ENCODE measurements around the gene PPP1R3F. TPM values are rescaled to one million over a fixed set of nuclear protein-coding genes. Genes with fewer than 3 reads are reported as not detected.
A peak's percentile ranks its signal among the peaks of the same experiment; 100 is the strongest.

PPP1R3F gene
- total and polyA plus RNA-seq, 9 of the 15 experiments (the other 6 are each of a cell fraction or from before 2014, with no cell fraction given) = 0.03 to 0.91 (median 0.43) TPM; not detected in 1

GRCh38 chrX:49244207-49244606 lies 25.4 kb upstream of the PPP1R3F start (continued):
- TF ChIP-seq BCOR (IDR thresholded peaks at IDR 0.05) (peak; percentile 98), MEIS2 (IDR thresholded peaks at IDR 0.05; ENCODE audit: partially characterized antibody) (peak; percentile 94), ZNF75A (CRISPR knock-in tag; IDR thresholded peaks at IDR 0.05) (no peak), HMG20B (CRISPR knock-in tag; IDR thresholded peaks at IDR 0.05) (no peak), ZNF764 (CRISPR knock-in tag; IDR thresholded peaks at IDR 0.05; ENCODE audit: low read depth) (no peak), PYGO2 (tag; IDR thresholded peaks at IDR 0.05) (no peak), ZEB2 (IDR thresholded peaks at IDR 0.05) (peak; percentile 96), XRCC5 (IDR thresholded peaks at IDR 0.05; ENCODE audit: low read depth, low read length) (no peak), HNRNPK (IDR thresholded peaks at IDR 0.05; ENCODE audit: low read depth, low read length, poor library complexity, severe bottlenecking) (no peak), FOXP1 (CRISPR knock-in tag; IDR thresholded peaks at IDR 0.05) (no peak), ZNF121 (CRISPR knock-in tag; conservative IDR thresholded peaks at IDR 0.05) (no peak), RBM14 (IDR thresholded peaks at IDR 0.05; ENCODE audit: borderline replicate concordance, insufficient read depth, low read depth, low read length) (no peak), ZNF766 (CRISPR knock-in tag; conservative IDR thresholded peaks at IDR 0.05) (no peak), PHF8 (IDR thresholded peaks at IDR 0.05; ENCODE audit: borderline replicate concordance, low read length) (no peak), SFPQ (IDR thresholded peaks at IDR 0.05; ENCODE audit: low read depth, low read length) (no peak), SNIP1 (IDR thresholded peaks at IDR 0.05; ENCODE audit: low read depth) (no peak)
- TF ChIP-seq, protein P1, sequence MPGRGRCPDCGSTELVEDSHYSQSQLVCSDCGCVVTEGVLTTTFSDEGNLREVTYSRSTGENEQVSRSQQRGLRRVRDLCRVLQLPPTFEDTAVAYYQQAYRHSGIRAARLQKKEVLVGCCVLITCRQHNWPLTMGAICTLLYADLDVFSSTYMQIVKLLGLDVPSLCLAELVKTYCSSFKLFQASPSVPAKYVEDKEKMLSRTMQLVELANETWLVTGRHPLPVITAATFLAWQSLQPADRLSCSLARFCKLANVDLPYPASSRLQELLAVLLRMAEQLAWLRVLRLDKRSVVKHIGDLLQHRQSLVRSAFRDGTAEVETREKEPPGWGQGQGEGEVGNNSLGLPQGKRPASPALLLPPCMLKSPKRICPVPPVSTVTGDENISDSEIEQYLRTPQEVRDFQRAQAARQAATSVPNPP (IDR thresholded peaks at IDR 0.05; ENCODE audit: borderline replicate concordance, insufficient read depth, insufficient read length) = no peak
- TF ChIP-seq, protein P2, sequence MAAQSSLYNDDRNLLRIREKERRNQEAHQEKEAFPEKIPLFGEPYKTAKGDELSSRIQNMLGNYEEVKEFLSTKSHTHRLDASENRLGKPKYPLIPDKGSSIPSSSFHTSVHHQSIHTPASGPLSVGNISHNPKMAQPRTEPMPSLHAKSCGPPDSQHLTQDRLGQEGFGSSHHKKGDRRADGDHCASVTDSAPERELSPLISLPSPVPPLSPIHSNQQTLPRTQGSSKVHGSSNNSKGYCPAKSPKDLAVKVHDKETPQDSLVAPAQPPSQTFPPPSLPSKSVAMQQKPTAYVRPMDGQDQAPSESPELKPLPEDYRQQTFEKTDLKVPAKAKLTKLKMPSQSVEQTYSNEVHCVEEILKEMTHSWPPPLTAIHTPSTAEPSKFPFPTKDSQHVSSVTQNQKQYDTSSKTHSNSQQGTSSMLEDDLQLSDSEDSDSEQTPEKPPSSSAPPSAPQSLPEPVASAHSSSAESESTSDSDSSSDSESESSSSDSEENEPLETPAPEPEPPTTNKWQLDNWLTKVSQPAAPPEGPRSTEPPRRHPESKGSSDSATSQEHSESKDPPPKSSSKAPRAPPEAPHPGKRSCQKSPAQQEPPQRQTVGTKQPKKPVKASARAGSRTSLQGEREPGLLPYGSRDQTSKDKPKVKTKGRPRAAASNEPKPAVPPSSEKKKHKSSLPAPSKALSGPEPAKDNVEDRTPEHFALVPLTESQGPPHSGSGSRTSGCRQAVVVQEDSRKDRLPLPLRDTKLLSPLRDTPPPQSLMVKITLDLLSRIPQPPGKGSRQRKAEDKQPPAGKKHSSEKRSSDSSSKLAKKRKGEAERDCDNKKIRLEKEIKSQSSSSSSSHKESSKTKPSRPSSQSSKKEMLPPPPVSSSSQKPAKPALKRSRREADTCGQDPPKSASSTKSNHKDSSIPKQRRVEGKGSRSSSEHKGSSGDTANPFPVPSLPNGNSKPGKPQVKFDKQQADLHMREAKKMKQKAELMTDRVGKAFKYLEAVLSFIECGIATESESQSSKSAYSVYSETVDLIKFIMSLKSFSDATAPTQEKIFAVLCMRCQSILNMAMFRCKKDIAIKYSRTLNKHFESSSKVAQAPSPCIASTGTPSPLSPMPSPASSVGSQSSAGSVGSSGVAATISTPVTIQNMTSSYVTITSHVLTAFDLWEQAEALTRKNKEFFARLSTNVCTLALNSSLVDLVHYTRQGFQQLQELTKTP (IDR thresholded peaks at IDR 0.05; ENCODE audit: low read depth in 1 of 2, partially characterized antibody in 2 of 2) = peak in 1 of 2 experiments; percentile 79
- TF ChIP-seq, protein P3, sequence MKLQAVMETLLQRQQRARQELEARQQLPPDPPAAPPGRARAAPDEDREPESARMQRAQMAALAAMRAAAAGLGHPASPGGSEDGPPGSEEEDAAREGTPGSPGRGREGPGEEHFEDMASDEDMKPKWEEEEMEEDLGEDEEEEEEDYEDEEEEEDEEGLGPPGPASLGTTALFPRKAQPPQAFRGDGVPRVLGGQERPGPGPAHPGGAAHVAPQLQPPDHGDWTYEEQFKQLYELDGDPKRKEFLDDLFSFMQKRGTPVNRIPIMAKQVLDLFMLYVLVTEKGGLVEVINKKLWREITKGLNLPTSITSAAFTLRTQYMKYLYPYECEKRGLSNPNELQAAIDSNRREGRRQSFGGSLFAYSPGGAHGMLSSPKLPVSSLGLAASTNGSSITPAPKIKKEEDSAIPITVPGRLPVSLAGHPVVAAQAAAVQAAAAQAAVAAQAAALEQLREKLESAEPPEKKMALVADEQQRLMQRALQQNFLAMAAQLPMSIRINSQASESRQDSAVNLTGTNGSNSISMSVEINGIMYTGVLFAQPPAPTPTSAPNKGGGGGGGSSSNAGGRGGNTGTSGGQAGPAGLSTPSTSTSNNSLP (IDR thresholded peaks at IDR 0.05; ENCODE audit: borderline replicate concordance, low read depth, low read length) = no peak
- TF ChIP-seq, protein P4, sequence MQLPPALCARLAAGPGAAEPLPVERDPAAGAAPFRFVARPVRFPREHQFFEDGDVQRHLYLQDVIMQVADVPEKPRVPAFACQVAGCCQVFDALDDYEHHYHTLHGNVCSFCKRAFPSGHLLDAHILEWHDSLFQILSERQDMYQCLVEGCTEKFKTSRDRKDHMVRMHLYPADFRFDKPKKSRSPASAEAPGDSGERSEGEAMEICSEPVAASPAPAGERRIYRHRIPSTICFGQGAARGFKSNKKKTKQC (CRISPR knock-in tag; IDR thresholded peaks at IDR 0.05) = no peak

Data from K562 (cell line).